ENCODE data around the gene EEA1.
A peak's percentile ranks its signal among the peaks of the same experiment; 100 is the strongest.

DNA sequence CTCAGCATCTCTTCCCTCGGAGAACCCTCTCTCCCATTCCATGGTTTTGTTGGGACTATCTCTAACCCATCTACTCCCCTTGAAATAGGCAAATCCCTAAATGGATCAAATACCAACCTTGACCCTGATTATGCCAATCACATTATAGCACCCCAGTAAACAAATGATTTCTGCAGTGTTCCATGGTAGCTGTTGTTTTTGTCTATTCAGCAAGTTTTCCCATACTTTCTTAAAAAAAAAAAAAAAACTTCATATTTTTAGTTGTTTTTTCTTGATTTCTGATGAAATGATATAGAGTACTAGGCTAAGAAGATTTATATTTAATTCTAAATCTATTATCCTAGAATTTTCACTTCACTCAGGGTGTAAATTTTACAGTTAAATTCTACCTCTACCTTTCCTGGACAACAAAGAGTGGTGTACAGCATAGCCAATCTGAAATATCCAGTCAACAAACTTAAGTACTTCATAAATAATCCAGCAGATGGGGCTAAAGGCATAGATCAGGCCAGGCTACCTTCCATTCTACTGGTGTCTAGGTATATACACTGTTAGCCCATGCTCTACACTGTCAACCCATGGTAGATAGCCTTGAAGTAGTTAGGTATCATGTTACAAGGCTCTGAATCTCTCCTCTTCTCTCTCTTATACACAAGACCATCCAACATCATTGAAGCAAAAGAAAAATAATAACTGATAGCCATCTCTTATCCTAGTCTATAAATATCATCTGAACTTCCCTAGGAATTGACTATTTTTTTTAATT is 144.1 kb downstream of the EEA1 start:
- TF ChIP-seq, protein P1, sequence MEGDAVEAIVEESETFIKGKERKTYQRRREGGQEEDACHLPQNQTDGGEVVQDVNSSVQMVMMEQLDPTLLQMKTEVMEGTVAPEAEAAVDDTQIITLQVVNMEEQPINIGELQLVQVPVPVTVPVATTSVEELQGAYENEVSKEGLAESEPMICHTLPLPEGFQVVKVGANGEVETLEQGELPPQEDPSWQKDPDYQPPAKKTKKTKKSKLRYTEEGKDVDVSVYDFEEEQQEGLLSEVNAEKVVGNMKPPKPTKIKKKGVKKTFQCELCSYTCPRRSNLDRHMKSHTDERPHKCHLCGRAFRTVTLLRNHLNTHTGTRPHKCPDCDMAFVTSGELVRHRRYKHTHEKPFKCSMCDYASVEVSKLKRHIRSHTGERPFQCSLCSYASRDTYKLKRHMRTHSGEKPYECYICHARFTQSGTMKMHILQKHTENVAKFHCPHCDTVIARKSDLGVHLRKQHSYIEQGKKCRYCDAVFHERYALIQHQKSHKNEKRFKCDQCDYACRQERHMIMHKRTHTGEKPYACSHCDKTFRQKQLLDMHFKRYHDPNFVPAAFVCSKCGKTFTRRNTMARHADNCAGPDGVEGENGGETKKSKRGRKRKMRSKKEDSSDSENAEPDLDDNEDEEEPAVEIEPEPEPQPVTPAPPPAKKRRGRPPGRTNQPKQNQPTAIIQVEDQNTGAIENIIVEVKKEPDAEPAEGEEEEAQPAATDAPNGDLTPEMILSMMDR (IDR thresholded peaks at IDR 0.05), result peak in 2 of 3 donors; percentile 50 to 57
- TF ChIP-seq POLR2AphosphoS5 (IDR thresholded peaks at IDR 0.05), result no peak
